Fibroblast of lung (primary cell): ENCODE measurements around the gene CDKN2B-AS1.
"Not testable (repeated sequence)": the region's sequence is repeated elsewhere in the genome, so short reads cannot be mapped to it uniquely, and the experiment has no call there.

Experiments used
- EZH2 ChIP-seq: IDR thresholded peaks from 2 replicates; pipeline ENCODE4 v1.5.1; 2012; ENCODE audit warnings: low read length, control low read depth, mild to moderate bottlenecking; ENCODE audit errors: missing control alignments
- TF ChIP-seq, protein P1 (sequence below), 2 donors: IDR thresholded peaks in 1 of 2; conservative IDR thresholded peaks in 1 of 2; 1 replicate in 1 of 2; 2 replicates in 1 of 2; pipeline ENCODE4 v1.5.1; 2011 to 2012; ENCODE audit warnings: low read length in 2 of 2, control low read depth in 1 of 2, inconsistent platforms in 1 of 2, low read depth in 1 of 2, mild to moderate bottlenecking in 1 of 2

DNA sequence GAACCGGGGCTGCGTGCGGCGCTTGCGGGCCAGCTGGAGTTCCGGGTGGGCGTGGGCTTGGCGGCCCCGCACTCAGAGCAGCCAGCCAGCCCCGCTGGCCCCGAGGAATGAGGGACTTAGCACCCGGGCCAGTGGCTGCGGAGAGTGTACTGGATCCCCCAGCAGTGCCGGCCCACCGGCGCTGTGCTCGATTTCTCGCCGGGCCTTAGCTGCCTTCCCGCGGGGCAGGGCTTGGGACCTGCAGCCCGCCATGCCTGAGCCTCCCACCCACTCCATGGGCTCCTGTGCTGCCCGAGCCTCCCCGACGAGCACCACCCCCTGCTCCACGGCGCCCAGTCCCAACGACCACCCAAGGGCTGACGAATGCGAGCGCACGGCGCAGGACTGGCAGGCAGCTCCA lies 35.3 kb upstream of the CDKN2B-AS1 start:
- TF ChIP-seq, protein P1, sequence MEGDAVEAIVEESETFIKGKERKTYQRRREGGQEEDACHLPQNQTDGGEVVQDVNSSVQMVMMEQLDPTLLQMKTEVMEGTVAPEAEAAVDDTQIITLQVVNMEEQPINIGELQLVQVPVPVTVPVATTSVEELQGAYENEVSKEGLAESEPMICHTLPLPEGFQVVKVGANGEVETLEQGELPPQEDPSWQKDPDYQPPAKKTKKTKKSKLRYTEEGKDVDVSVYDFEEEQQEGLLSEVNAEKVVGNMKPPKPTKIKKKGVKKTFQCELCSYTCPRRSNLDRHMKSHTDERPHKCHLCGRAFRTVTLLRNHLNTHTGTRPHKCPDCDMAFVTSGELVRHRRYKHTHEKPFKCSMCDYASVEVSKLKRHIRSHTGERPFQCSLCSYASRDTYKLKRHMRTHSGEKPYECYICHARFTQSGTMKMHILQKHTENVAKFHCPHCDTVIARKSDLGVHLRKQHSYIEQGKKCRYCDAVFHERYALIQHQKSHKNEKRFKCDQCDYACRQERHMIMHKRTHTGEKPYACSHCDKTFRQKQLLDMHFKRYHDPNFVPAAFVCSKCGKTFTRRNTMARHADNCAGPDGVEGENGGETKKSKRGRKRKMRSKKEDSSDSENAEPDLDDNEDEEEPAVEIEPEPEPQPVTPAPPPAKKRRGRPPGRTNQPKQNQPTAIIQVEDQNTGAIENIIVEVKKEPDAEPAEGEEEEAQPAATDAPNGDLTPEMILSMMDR (conservative IDR thresholded peaks at IDR 0.05 in 1 of 2, IDR thresholded peaks at IDR 0.05 in 1 of 2; ENCODE audit: low read depth in 1 of 2, low read length in 2 of 2) = not testable (repeated sequence)
- not testable (repeated sequence) for TF ChIP-seq EZH2
